ENCODE measurements around the gene CILP2.

DNA sequence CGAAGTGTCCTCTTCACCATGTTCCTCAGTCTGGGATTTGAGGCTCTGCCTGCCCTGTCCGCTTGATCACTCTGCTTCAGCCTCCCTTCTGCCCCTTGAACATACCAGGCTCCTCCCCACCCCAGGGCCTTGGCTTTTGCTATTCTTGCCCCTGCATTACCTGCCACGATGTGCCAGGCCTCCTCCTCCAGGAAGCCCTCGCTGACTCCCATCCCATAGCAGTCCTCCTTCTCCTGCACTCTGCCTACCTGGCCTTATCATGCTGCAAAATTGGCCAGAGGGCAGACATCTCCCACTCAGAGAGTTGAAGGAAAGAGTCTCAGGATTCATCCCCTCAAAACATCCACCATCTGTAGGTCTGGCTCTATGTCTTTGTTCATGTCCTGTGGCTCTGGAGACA, 7.2 kb upstream of the CILP2 start:
- no peak for TF ChIP-seq EZH2 (IDR thresholded peaks at IDR 0.05; ENCODE audit: borderline replicate concordance, low read length)
- TF ChIP-seq, protein P1, sequence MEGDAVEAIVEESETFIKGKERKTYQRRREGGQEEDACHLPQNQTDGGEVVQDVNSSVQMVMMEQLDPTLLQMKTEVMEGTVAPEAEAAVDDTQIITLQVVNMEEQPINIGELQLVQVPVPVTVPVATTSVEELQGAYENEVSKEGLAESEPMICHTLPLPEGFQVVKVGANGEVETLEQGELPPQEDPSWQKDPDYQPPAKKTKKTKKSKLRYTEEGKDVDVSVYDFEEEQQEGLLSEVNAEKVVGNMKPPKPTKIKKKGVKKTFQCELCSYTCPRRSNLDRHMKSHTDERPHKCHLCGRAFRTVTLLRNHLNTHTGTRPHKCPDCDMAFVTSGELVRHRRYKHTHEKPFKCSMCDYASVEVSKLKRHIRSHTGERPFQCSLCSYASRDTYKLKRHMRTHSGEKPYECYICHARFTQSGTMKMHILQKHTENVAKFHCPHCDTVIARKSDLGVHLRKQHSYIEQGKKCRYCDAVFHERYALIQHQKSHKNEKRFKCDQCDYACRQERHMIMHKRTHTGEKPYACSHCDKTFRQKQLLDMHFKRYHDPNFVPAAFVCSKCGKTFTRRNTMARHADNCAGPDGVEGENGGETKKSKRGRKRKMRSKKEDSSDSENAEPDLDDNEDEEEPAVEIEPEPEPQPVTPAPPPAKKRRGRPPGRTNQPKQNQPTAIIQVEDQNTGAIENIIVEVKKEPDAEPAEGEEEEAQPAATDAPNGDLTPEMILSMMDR (conservative IDR thresholded peaks at IDR 0.05 in 1 of 2, IDR thresholded peaks at IDR 0.05 in 1 of 2; ENCODE audit: extremely low read depth in 1 of 2, insufficient read depth in 1 of 2, low read depth in 1 of 2, low read length in 2 of 2): no peak
